Neural cell (in vitro differentiated cells): ENCODE results near the gene RIPOR2.

Experiments
- EP300 ChIP-seq: fragments of 450-650 bp; conservative IDR thresholded peaks from 2 replicates; pipeline ENCODE4 v1.6.1; 2014; ENCODE audit warnings: antibody characterized with exemption, mild to moderate bottlenecking, moderate library complexity; ENCODE audit not compliant: poor library complexity, severe bottlenecking
- EZH2 ChIP-seq: fragments of 200-600, 300-800 bp; shearing (Covaris generic), sonication (generic); IDR thresholded peaks from 2 replicates; pipeline ENCODE4 v1.6.1; 2014; ENCODE audit warnings: antibody characterized with exemption, low read length, borderline replicate concordance, mild to moderate bottlenecking; ENCODE audit not compliant: insufficient read depth, poor library complexity, severe bottlenecking
- MXI1 ChIP-seq: fragments of 450-650 bp; conservative IDR thresholded peaks from 2 replicates; pipeline ENCODE4 v1.6.1; 2014; ENCODE audit warnings: antibody characterized with exemption, mild to moderate bottlenecking; ENCODE audit not compliant: poor library complexity, severe bottlenecking
- POLR2AphosphoS5 ChIP-seq: IDR thresholded peaks from 2 replicates; pipeline ENCODE4 v1.6.1; 2012
- RAD21 ChIP-seq: fragments of 450-650 bp; conservative IDR thresholded peaks from 2 replicates; pipeline ENCODE4 v1.6.1; 2014; ENCODE audit warnings: antibody characterized with exemption, mild to moderate bottlenecking, moderate library complexity
- SMC3 ChIP-seq: fragments of 450-650 bp; conservative IDR thresholded peaks from 2 replicates; pipeline ENCODE4 v1.6.1; 2014; ENCODE audit warnings: antibody characterized with exemption, mild to moderate bottlenecking, moderate library complexity; ENCODE audit not compliant: poor library complexity
- TAF1 ChIP-seq: IDR thresholded peaks from 2 replicates; pipeline ENCODE4 v1.6.1; 2012; ENCODE audit warnings: low read depth
- TF ChIP-seq, protein P1 (sequence below): fragments of 450-650 bp; IDR thresholded peaks from 2 replicates; pipeline ENCODE4 v1.5.1; 2014; ENCODE audit warnings: antibody characterized with exemption, mild to moderate bottlenecking, moderate library complexity; ENCODE audit not compliant: poor library complexity, severe bottlenecking
- TF ChIP-seq, protein P2 (sequence below): IDR thresholded peaks from 2 replicates; pipeline ENCODE4 v1.6.1; 2012; ENCODE audit warnings: borderline replicate concordance

DNA sequence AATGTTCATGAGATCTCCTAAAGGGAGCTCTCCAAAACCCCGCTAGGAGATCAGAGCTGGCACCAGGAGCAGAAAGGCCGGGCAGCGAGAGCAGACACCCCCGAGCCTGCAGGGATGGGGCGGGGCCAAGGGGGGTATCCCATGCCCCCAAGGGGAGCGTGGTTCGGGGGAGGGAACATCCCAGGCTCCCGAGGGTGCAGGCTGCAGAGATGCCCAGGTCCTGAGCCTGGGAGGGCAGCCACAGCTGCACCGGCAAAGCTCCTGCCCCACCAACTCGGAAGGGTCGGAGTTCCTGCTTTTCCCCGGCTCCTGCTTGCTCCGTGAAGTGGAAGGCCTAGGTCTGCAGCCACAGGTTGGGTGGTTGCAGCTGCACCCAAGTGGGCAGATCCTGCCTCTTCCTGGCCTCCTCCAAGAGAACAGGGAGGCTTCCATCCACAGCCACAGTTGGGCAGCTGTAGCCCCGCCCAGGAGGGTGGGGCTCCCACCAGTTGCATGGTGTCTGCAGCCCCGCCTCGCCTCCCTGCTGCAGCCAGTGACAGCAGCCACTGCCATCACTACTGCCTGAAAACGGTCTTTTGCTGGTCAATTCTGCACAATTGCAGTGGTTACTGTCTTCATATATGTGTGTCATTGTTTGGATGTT, 174.4 kb downstream of the RIPOR2 start:
- no peak for TF ChIP-seq EZH2
- TF ChIP-seq, protein P1, sequence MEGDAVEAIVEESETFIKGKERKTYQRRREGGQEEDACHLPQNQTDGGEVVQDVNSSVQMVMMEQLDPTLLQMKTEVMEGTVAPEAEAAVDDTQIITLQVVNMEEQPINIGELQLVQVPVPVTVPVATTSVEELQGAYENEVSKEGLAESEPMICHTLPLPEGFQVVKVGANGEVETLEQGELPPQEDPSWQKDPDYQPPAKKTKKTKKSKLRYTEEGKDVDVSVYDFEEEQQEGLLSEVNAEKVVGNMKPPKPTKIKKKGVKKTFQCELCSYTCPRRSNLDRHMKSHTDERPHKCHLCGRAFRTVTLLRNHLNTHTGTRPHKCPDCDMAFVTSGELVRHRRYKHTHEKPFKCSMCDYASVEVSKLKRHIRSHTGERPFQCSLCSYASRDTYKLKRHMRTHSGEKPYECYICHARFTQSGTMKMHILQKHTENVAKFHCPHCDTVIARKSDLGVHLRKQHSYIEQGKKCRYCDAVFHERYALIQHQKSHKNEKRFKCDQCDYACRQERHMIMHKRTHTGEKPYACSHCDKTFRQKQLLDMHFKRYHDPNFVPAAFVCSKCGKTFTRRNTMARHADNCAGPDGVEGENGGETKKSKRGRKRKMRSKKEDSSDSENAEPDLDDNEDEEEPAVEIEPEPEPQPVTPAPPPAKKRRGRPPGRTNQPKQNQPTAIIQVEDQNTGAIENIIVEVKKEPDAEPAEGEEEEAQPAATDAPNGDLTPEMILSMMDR, result no peak
- no peak for TF ChIP-seq POLR2AphosphoS5
- TF ChIP-seq, protein P2, sequence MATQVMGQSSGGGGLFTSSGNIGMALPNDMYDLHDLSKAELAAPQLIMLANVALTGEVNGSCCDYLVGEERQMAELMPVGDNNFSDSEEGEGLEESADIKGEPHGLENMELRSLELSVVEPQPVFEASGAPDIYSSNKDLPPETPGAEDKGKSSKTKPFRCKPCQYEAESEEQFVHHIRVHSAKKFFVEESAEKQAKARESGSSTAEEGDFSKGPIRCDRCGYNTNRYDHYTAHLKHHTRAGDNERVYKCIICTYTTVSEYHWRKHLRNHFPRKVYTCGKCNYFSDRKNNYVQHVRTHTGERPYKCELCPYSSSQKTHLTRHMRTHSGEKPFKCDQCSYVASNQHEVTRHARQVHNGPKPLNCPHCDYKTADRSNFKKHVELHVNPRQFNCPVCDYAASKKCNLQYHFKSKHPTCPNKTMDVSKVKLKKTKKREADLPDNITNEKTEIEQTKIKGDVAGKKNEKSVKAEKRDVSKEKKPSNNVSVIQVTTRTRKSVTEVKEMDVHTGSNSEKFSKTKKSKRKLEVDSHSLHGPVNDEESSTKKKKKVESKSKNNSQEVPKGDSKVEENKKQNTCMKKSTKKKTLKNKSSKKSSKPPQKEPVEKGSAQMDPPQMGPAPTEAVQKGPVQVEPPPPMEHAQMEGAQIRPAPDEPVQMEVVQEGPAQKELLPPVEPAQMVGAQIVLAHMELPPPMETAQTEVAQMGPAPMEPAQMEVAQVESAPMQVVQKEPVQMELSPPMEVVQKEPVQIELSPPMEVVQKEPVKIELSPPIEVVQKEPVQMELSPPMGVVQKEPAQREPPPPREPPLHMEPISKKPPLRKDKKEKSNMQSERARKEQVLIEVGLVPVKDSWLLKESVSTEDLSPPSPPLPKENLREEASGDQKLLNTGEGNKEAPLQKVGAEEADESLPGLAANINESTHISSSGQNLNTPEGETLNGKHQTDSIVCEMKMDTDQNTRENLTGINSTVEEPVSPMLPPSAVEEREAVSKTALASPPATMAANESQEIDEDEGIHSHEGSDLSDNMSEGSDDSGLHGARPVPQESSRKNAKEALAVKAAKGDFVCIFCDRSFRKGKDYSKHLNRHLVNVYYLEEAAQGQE, result no peak
- TF ChIP-seq SMC3, result no peak
- TF ChIP-seq MXI1, result no peak
- no peak for TF ChIP-seq TAF1
- TF ChIP-seq EP300, result no peak
- no peak for TF ChIP-seq RAD21
